Frontal cortex (tissue), 4 donors: ENCODE measurements around the gene RAB42. TPM values are rescaled to one million over a fixed set of nuclear protein-coding genes. Genes with fewer than 3 reads are reported as not detected.
A peak's percentile ranks its signal among the peaks of the same experiment; 100 is the strongest.

Source experiments
- DNase-seq, 2 donors: peaks; one replicate each; pipeline ENCODE4 v3.0.0; 2012; ENCODE audit warnings: low spot score in 2 of 2
- FAIRE-seq: peaks from 2 replicates; lab custom pipeline; 2012; peaks lifted over from hg19 to GRCh38; lab: Jason Lieb, UNC
- small RNA-seq: library from RNA; depleted of rRNA; stranded (forward); fragments of <200 nt; gene quantifications from one replicate; pipeline ENCODE3, GENCODE V24; 2014
- total RNA-seq: library from RNA; depleted of rRNA; stranded (reverse); fragments of >200 nt; gene quantifications from one replicate; pipeline ENCODE4 v1.2.3, GENCODE V29; 2014
- donor health status: control.
- donor health status: control.
- donor health status: control.

RAB42 gene
- total RNA-seq, 1 donor from 2014 or later, result 1.2 TPM

GRCh38 chr1:28642056-28642846 is 50.2 kb downstream of the RAB42 start:
- DNase-seq (no peak), FAIRE-seq (no peak)

- no peak for FAIRE-seq
- peak; percentile 82 to 88 for DNase-seq
These were observed 51.0 kb downstream of the RAB42 start, which contains the start of gene TAF12 for GRCh38 chr1:28642847-28643635. TSS of gene TAF12 (minus strand) at chr1:28643067. CDS start at chr1:28622081, 20,986 bp downstream.

GRCh38 chr1:28644494-28644893 is 52.4 kb downstream of the RAB42 start:
- DNase-seq, result no peak
- no peak for FAIRE-seq

Small RNA genes within 50 kb of the gene (small RNA-seq; reads per million reads assigned to genes)
- gene SNORA16A (not detected), gene SNORA44 (not detected), gene SNORA61 (not detected), gene SNORD99 (6,970 reads per million, percentile 100 among the genes with 10 or more reads in this experiment)

Other genes with a start within 250 kb of the RAB42 start
- gene PHACTR4, start 222.5 kb upstream of the RAB42 start, total RNA-seq, result 10.6 TPM
- gene RCC1, start 86.2 kb upstream of the RAB42 start, total RNA-seq, result 15.1 TPM
- gene TRNAU1AP, start 39.2 kb upstream of the RAB42 start, total RNA-seq, result 35.1 TPM
- 20.4 TPM for gene TAF12, start 50.8 kb downstream of the RAB42 start, total RNA-seq
- not detected for gene RNU11, start 56.3 kb downstream of the RAB42 start, total RNA-seq
- gene GMEB1, start 76.5 kb downstream of the RAB42 start, total RNA-seq, result 12.6 TPM
- 89.7 TPM for gene YTHDF2, start 144.7 kb downstream of the RAB42 start, total RNA-seq
- 0.82 TPM for gene OPRD1, start 219.9 kb downstream of the RAB42 start, total RNA-seq